GM18526 (cell line): ENCODE results near the gene MIOS.
A peak's percentile ranks its signal among the peaks of the same experiment; 100 is the strongest.

ENCODE experiments used
- POLR2A ChIP-seq: IDR thresholded peaks from 3 replicates; pipeline ENCODE4 v1.6.1; 2011; ENCODE audit not compliant: insufficient read length; ENCODE audit errors: extremely low read depth

The MIOS gene

GRCh38 chr7:7566651-7567611 lies at the start of gene MIOS:
MIOS (plus strand) TSS chr7:7566884; CDS start chr7:7572476, 5,592 bp downstream.
- peak; percentile 74 for TF ChIP-seq POLR2A

GRCh38 chr7:7517754-7518153 lies 48.9 kb upstream of the MIOS start:
- no peak for TF ChIP-seq POLR2A

- no peak for TF ChIP-seq POLR2A
Measured at GRCh38 chr7:7519056-7519455, 47.6 kb upstream of the MIOS start.

GRCh38 chr7:7519528-7519927 lies 47.2 kb upstream of the MIOS start:
- no peak for TF ChIP-seq POLR2A

GRCh38 chr7:7521259-7521658 lies 45.4 kb upstream of the MIOS start:
- TF ChIP-seq POLR2A, result no peak

GRCh38 chr7:7522421-7522820 lies 44.3 kb upstream of the MIOS start:
- TF ChIP-seq POLR2A, result no peak

GRCh38 chr7:7524121-7524520 lies 42.6 kb upstream of the MIOS start:
- no peak for TF ChIP-seq POLR2A

GRCh38 chr7:7526006-7526405 lies 40.7 kb upstream of the MIOS start:
- TF ChIP-seq POLR2A, result no peak

GRCh38 chr7:7527047-7527446 lies 39.6 kb upstream of the MIOS start:
- TF ChIP-seq POLR2A, result no peak

GRCh38 chr7:7529328-7529727 lies 37.4 kb upstream of the MIOS start:
- TF ChIP-seq POLR2A, result no peak

GRCh38 chr7:7533831-7534430 lies 32.8 kb upstream of the MIOS start:
- no peak for TF ChIP-seq POLR2A

- TF ChIP-seq POLR2A, result no peak
Measured at GRCh38 chr7:7535691-7536090, 31.0 kb upstream of the MIOS start, which contains the start of gene COL28A1. COL28A1 (minus strand) TSS chr7:7535873; CDS start chr7:7532875, 2,998 bp downstream.

- no peak for TF ChIP-seq POLR2A
Measured at GRCh38 chr7:7536396-7537019, 30.2 kb upstream of the MIOS start.

- no peak for TF ChIP-seq POLR2A
Measured at GRCh38 chr7:7537711-7538110, 29.0 kb upstream of the MIOS start.

GRCh38 chr7:7539152-7539551 lies 27.5 kb upstream of the MIOS start:
- TF ChIP-seq POLR2A, result no peak

- TF ChIP-seq POLR2A, result no peak
Measured at GRCh38 chr7:7539711-7540110, 27.0 kb upstream of the MIOS start.

GRCh38 chr7:7542251-7542835 lies 24.3 kb upstream of the MIOS start:
- TF ChIP-seq POLR2A, result no peak
